Bronchus fibroblast of lung (primary cell): ENCODE data around the gene C2CD3. TPM values are rescaled to one million over a fixed set of nuclear protein-coding genes. Genes with fewer than 3 reads are reported as not detected.

ENCODE experiments used
- total RNA-seq: library from RNA; depleted of rRNA; stranded (reverse); fragments of >200 nt; gene quantifications from 2 replicates; pipeline ENCODE4 v1.2.3, GENCODE V29; 2015

The C2CD3 gene
- total RNA-seq: 11.8 and 13.8 TPM in 2 replicates

GRCh38 chr11:74170694-74171629 lies at the start of gene C2CD3, which contains the start of gene PPME1:
TSS of gene C2CD3 (minus strand) at chr11:74171002. CDS start at chr11:74170792, 210 bp downstream.
TSS of gene PPME1 (plus strand) at chr11:74171289. CDS start at chr11:74171422, 133 bp downstream.

GRCh38 chr11:74008373-74009229 lies 162.2 kb downstream of the C2CD3 start, which contains the start of gene UCP3:
TSS of gene UCP3 (minus strand) at chr11:74009085. CDS start at chr11:74007042, 2,043 bp downstream.

GRCh38 chr11:73982595-73982989 lies 188.2 kb downstream of the C2CD3 start, which contains the start of gene UCP2:
TSS of gene UCP2 (minus strand) at chr11:73982843. CDS start at chr11:73978378, 4,465 bp downstream.

Other genes starting within 250 kb of the C2CD3 start
- not detected in 2 replicates for gene DNAJB13, start 220.0 kb downstream of the C2CD3 start, total RNA-seq
- gene UCP2, start 188.2 kb downstream of the C2CD3 start, total RNA-seq: 20.7 and 21.6 TPM in 2 replicates
- gene UCP3, start 161.9 kb downstream of the C2CD3 start, total RNA-seq: 0.30 and 0.50 TPM in 2 replicates
- 36.0 and 47.7 TPM in 2 replicates for gene PPME1, start 287 bp upstream of the C2CD3 start, total RNA-seq
- 2.4 and 3.7 TPM in 2 replicates for gene P4HA3, start 140.6 kb upstream of the C2CD3 start, total RNA-seq
- gene PGM2L1, start 227.4 kb upstream of the C2CD3 start, total RNA-seq: 0.74 and 1.2 TPM in 2 replicates